NCI-H2227 (cell line): ENCODE data around the gene IL20RA.

Source experiments
- DNase-seq: peaks from one replicate; lab custom pipeline; 2025; ENCODE audit not compliant: unreplicated experiment; lab: John Stamatoyannopoulos, UW

IL20RA gene

GRCh38 chr6:137045222-137045789 lies 541 bp upstream of the IL20RA start:
- no peak for DNase-seq

DNA sequence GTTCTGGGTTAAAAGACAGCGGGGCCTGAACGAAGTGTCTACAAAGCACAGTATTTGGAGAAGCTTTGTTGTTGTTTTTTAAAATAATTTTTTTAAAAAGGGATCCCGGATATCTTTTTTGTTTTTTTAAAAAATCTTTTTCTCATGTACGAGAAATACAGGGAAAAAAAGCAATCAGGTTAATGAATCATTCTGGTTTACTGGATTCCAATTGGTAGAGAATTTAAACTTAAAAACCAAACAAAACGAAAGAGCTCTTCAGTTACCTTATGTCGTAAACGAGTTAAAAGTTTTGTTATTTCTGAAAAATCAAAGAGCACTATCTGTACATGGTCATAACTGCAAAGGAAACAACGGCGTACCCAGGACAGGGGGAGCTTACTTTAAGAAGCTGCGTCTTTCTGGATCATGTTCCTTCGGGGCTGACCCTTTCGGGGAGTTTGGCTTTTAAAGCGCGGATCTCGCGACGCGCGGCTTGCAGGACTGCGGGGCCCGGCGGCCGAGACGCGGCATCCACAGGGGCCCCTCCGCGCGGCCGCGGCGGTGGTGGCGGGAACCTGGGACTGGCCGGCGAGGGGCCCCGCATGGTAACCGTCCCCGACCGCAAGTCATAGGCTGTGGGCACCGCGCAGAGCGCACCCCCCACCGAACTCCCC lies 927 bp downstream of the IL20RA start:
- peak; percentile 9 for DNase-seq

GRCh38 chr6:137040393-137040792 lies 4.4 kb downstream of the IL20RA start:
- no peak for DNase-seq

DNA sequence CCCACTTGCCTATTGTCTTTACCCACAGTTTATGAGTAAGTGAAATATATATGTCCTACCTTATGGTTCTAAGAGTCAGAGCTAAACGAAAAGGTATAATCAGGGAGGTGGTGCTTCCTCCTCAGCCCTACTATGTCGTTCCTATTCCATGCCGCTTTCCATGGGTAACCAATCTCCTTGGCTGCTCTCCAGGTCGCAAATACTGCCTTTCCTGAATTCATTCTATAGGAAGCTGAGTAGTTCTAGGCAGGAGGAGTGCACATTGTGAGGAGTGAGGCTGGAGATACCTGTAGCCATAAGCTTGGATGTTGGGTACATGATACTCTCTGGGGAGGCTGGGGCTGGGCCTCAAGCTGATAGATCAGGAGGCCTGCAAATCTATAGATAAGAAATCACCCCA lies 5.8 kb downstream of the IL20RA start:
- no peak for DNase-seq

DNA sequence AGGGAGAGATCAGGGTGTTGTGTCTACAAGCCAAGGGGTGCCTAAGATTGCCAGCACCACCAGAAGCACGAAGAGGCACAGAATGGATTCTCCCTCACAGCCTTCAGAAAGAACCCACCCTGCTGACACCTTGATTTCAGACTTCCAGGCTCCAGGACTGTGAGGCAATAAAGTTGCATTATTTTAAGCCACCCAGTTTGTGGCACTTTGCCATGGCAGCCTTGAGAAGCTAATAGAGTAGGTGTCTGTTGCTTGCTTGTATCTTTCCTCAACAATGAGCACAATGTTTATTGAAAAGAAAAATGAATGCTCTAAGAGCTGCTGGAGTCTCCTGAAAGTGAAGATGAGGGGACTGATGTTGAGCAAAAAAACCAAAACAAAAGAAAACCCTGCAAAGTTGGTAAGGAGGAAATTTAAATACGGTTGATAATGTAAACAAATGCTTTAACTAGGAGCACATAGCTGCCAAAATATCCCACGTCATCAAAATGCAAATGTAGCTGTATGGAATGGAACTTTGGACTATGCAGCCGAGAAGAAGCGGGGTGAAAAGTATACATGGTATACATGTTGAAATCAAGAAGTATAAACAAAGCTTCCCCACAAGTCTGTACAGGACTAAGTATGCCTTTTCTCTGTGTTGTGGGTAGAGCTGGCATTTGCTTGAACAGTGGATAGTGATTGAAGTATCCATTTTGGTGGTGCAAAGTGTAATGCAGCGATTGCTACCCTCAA lies 8.0 kb downstream of the IL20RA start:
- no peak for DNase-seq

DNA sequence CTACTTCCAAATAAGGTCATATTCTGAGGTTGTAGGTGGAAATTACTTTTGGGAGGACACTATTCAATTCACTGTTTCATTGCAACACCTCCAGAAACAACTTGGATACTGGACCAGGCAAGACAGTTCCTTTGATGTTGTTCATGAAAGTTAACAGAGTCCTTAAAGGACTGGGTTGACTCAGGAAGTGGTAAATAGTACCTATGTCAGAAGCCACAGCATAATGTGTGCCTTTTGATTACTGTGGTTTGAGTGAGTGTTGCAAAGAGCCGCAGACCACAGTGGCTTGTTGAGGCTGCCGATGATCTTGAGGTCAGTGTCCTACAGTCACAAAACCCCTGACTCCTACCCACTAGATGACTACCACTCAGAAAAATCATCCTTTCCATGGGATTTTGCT lies 10.9 kb downstream of the IL20RA start:
- DNase-seq: no peak

DNA sequence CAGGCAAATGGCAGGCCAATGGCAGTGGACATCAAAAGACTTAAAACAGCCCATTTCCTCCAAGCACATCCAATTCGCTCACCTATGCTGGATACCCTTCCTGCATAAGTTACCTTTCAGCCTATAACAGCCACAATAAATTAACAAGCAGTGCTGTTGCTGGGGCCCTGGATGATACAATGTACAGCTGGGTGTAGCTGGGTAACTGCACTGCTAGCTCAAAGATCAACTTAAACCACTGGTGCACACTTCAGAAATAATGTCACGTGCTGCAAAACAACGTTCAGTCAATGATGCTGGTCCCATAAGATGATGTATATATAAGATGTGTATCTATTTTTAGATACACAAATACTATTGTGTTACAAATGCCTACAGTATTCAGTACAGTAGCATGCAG lies 13.6 kb downstream of the IL20RA start:
- DNase-seq: no peak

- no peak for DNase-seq
These were observed 15.9 kb downstream of the IL20RA start for GRCh38 chr6:137028912-137029311.

GRCh38 chr6:137025786-137026730 lies 18.7 kb downstream of the IL20RA start:
- DNase-seq: no peak

DNA sequence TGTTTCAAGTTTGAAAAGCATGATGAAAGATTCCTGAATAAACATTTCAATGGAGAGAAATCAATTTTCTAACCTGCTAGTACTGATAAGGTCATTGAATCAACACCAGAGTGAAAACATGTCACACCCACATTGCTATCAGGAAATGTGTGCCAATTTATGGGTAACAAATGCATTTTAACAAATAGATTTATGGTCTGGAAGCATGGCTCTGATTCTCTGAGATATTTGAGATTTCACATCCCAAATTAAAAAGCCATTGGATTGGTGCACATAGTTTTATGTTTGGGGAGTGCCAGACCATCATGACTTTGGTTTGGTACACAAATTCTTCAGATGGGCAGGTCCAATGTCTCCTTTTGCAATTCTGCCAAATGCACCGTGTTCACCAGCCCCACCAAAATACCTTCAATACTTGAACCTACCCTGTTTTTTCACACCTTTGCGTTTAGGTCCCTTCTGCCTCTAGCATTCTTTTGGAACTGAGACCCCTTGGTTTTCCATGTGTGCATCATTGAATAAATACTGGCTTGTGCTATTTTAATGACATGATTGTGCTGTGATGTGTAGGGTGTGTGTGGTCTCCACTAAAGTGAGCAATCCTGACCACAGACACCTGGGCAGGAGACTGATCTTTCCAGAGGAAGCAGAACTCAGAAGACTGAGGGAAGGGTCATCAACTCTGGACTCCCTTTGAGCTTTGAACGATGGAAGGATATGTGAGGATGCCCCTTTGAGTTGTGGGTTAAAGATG lies 20.4 kb downstream of the IL20RA start:
- DNase-seq: no peak

DNA sequence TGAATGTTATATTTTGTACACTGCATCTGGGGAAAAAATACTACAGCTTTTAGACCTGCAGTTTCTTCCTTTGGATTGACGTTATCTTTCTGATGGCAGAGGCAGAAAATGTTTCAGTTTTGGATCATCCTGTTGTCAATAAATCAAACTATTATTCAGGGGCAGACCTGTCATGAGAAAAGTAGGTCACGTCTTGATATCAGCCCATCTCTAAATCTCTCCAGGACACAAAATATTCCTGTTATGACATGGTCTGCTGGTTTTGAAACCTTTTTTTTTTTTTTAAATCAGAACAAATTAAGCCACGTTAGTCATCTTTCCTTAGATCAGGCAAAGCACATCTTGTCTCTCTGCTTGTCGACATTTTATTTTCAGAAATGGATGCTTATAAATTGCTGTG lies 24.0 kb downstream of the IL20RA start:
- DNase-seq: no peak

DNA sequence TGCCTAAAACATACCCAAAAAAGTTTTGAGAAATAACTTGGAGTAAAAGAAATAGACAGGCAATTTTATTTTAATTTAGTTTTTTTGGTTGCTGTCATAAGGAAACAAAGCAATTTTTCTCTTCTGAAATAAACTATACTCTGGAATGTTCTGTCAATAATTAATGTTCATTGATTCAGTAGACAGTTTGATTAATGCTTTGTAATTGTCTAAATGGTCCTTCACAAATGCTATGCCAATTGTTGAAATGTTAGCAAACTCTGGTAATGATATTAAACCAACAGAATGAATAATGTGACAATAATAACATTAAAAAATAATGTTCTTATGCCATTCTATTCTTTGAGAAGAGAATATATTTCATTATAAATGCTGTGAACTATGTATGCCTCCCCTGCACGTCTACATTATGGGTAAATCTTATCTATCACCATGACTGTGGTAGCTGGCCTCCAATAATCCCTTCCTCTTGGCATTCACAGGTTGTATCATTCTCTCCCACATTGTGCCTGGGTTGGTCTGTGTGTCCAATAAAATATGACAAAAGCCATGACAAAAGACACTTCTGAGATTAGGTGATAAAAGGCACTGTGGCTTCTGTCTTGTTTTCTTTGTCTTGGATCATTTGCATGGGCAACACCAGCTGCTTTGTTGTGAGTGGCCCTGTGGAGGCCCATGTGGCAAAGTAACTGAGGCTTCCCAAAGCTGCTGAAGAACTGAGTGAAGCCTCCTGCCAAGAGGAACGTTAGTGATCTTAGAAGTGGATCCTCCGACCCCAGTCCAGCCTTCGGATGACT lies 25.1 kb downstream of the IL20RA start:
- DNase-seq: no peak

- no peak for DNase-seq
These were observed 27.7 kb downstream of the IL20RA start for GRCh38 chr6:137017081-137017480.

- no peak for DNase-seq
These were observed 28.4 kb downstream of the IL20RA start for GRCh38 chr6:137016356-137016755.

- no peak for DNase-seq
These were observed 28.8 kb downstream of the IL20RA start for GRCh38 chr6:137015943-137016342.

DNA sequence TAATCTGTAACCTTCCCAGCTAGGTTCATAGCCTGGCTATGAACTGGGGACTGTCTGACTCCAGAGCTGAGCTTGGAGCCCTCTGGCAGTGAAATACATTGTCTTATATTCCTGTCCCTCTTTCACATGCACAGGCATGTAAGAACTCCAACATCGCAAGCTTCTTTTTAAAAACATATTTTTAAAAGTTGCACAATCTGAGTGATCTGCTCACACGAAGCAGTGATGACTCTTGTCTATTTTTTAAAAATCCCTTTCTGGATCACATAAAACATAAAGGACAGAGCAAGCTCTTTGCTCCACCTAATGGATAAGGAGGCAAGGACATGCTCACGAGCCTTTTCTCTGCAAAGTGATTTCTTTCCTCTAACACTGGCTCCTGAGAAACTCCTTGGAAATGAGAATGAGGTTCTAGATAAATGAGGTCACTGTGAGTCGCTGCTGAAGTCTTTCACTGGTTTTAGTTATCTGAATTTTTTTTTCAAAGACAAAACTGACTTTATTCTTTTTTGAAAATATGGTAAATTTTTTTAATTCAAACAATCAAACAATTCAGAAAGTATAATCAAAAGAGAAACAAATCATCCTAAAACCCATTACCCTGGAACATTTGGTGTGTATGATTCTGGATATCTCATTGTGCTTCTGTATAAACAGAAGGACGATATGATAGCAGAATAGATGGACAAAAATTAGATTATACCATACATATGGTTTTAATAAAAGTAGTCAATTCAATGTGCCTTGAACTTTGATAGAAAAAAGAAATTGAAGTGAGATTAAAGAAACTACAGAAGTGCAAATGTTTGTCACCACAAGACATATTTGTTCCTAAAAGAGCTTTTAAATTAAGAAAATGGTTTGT lies 30.8 kb downstream of the IL20RA start:
- peak; percentile 11 for DNase-seq

DNA sequence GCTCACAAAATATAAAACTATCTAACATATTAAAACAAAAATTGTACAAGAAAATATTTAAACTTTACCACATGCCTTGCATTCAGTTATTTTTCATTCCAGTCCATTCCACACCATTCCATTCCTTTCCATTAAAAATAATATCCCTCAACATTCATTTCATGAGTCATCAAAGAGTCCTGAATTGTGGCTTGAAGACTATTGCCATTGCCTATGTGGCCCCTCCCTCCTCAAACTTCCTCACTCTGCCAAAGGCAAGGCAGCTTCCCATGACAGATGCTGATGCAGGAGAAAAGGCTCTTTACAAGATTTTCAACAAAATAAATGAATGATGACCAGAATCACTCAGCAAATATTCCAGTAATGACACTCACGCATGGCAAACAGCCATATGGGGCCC lies 31.7 kb downstream of the IL20RA start:
- DNase-seq: no peak

DNA sequence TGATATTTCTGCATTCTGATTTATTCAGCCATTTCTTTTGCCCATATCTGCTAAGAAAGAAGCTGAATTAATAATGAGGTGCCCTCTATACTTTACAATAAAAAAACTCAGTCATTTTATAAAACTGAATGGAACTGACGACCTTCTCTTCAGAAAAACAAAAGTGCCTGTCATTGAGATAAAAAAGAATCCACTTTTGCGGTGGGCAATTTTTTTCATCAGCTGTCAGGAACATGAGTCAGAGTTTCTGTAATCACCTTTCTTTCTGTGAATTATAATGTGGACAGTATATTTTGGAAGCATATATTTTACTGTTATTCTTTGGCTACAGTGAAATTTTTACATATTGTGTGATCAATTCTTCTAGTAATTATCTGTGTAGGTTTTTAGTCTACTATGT lies 33.4 kb downstream of the IL20RA start:
- no peak for DNase-seq

DNA sequence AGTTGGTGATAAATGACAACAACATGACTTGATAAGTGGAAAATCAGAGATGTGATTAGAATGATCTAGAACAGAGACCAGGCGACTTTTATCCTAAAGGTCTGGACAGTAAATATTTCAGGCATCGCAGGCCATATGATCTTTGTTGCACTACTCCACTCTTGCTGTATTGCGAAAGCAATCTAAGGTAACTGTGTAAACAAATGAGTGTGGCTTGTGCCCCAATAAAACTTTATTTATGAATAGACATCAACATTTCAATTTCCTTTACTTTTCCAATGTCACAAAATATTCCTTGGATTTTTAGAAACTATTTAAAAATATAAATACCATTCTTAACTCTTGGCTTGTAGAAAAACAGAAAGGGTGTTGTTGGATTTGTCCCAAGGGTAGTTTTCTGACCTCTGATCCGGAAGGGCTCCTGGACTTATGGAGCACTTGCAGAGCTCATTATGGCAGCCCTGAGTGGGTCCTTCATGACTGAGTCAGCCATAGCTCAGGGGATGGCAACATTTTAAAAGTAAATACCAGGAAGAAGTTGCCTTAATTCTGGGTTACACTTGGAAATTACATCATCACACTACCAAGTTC lies 34.5 kb downstream of the IL20RA start:
- no peak for DNase-seq
